Breast epithelium (tissue), 3 donors: ENCODE data around the gene ARHGEF4.

Source experiments
- CTCF ChIP-seq, 3 donors: fragments of 450-650 bp; IDR thresholded peaks; one replicate each; pipeline ENCODE4 v1.5.1; 2016 to 2017; ENCODE audit warnings: antibody characterized with exemption in 3 of 3, mild to moderate bottlenecking in 3 of 3, moderate library complexity in 3 of 3
- POLR2A ChIP-seq: fragments of 450-650 bp; IDR thresholded peaks from one replicate; pipeline ENCODE4 v1.6.1; 2016; ENCODE audit warnings: antibody characterized with exemption, mild to moderate bottlenecking, moderate library complexity
- POLR2AphosphoS5 ChIP-seq, 3 donors: sonication (generic); formaldehyde crosslinking; IDR thresholded peaks; one replicate each; pipeline ENCODE4 v1.6.1; 2017; ENCODE audit warnings: antibody characterized with exemption in 3 of 3

GRCh38 chr2:130832296-130832940 lies 4.3 kb upstream of the ARHGEF4 start:
- TF ChIP-seq CTCF (IDR thresholded peaks at IDR 0.05) = no peak
- TF ChIP-seq POLR2A = no peak
- no peak for TF ChIP-seq POLR2AphosphoS5 (IDR thresholded peaks at IDR 0.05)
